ENCODE results near the gene KLF3. TPM values are rescaled to one million over a fixed set of nuclear protein-coding genes. Genes with fewer than 3 reads are reported as not detected.
"Not testable (repeated sequence)": the region's sequence is repeated elsewhere in the genome, so short reads cannot be mapped to it uniquely, and the experiment has no call there.

Gene KLF3
- total RNA-seq, 1 donor from 2014 or later, result 62.0 TPM

GRCh38 chr4:38624311-38624710 is 39.7 kb upstream of the KLF3 start:
- Mint-ChIP-seq H3K4me1 (ENCODE audit: unreplicated experiment) (peaks cover 14% of the 10 kb centered on the region), H3K9me3 (no peaks in the 10 kb centered on the region)
- DNase-seq (ENCODE audit: extremely low spot score, unreplicated experiment), result no peak

GRCh38 chr4:38625508-38625907 is 38.5 kb upstream of the KLF3 start:
- Mint-ChIP-seq H3K4me3 (no peak overlapping the region), H3K27ac (no peak overlapping the region), H3K27me3 (no peaks in the 10 kb centered on the region), H3K36me3 (peaks cover 13% of the 10 kb centered on the region), H3K4me1 (ENCODE audit: unreplicated experiment) (peaks cover 7% of the 10 kb centered on the region), H3K9me3 (no peaks in the 10 kb centered on the region)
- TF ChIP-seq CTCF (conservative IDR thresholded peaks at IDR 0.05), result no peak
- no peak for DNase-seq (ENCODE audit: extremely low spot score, unreplicated experiment)

More at GRCh38 chr4:38624311-38624710, 39.7 kb upstream of the KLF3 start:
- Mint-ChIP-seq H3K27ac (no peak overlapping the region), H3K27me3 (no peaks in the 10 kb centered on the region), H3K36me3 (peaks cover 13% of the 10 kb centered on the region), H3K4me3 (no peak overlapping the region)
- TF ChIP-seq CTCF (conservative IDR thresholded peaks at IDR 0.05), result no peak

- H3K4me1 Mint-ChIP-seq (ENCODE audit: unreplicated experiment); DNase-seq (ENCODE audit: extremely low spot score, unreplicated experiment); H3K27ac Mint-ChIP-seq; H3K9me3 Mint-ChIP-seq; H3K4me3 Mint-ChIP-seq; H3K27me3 Mint-ChIP-seq: not testable (repeated sequence)
- H3K36me3 Mint-ChIP-seq, result peaks cover 13% of the 10 kb centered on the region
These were observed 37.0 kb upstream of the KLF3 start for GRCh38 chr4:38626901-38627444.

GRCh38 chr4:38630519-38630918 is 33.5 kb upstream of the KLF3 start:
- no peak for DNase-seq (ENCODE audit: extremely low spot score, unreplicated experiment)
- H3K4me3 Mint-ChIP-seq, result no peak overlapping the region
- H3K36me3 Mint-ChIP-seq, result peaks cover 11% of the 10 kb centered on the region
- H3K9me3 Mint-ChIP-seq, result no peaks in the 10 kb centered on the region
- H3K27me3 Mint-ChIP-seq, result no peaks in the 10 kb centered on the region
- no peak for TF ChIP-seq CTCF (conservative IDR thresholded peaks at IDR 0.05)
- peaks cover 4% of the 10 kb centered on the region for H3K4me1 Mint-ChIP-seq (ENCODE audit: unreplicated experiment)
- H3K27ac Mint-ChIP-seq, result no peak overlapping the region

- no peak for TF ChIP-seq CTCF (conservative IDR thresholded peaks at IDR 0.05)
- H3K36me3 Mint-ChIP-seq, result peaks cover 7% of the 10 kb centered on the region
- DNase-seq (ENCODE audit: extremely low spot score, unreplicated experiment), result no peak
- H3K4me1 Mint-ChIP-seq (ENCODE audit: unreplicated experiment), result peaks cover 4% of the 10 kb centered on the region
- H3K27me3 Mint-ChIP-seq, result no peaks in the 10 kb centered on the region
- no peaks in the 10 kb centered on the region for H3K9me3 Mint-ChIP-seq
- no peak overlapping the region for H3K4me3 Mint-ChIP-seq
- no peak overlapping the region for H3K27ac Mint-ChIP-seq
These were observed 29.8 kb upstream of the KLF3 start for GRCh38 chr4:38634047-38634759.

GRCh38 chr4:38639242-38639641 is 24.8 kb upstream of the KLF3 start:
- Mint-ChIP-seq H3K9me3 (peaks cover 6% of the 10 kb centered on the region), H3K27me3 (no peaks in the 10 kb centered on the region), H3K36me3 (peaks cover 3% of the 10 kb centered on the region), H3K4me3 (no peak overlapping the region), H3K27ac (no peak overlapping the region), H3K4me1 (ENCODE audit: unreplicated experiment) (peaks cover 2% of the 10 kb centered on the region)
- no peak for TF ChIP-seq CTCF (conservative IDR thresholded peaks at IDR 0.05)
- no peak for DNase-seq (ENCODE audit: extremely low spot score, unreplicated experiment)

Measured in type B pancreatic cell (in vitro differentiated cells).